Activated CD8-positive, alpha-beta T cell treated with anti-CD3 and anti-CD28 coated beads for 36 hours (primary cell): ENCODE data around the gene PTAR1. TPM values are rescaled to one million over a fixed set of nuclear protein-coding genes. Genes with fewer than 3 reads are reported as not detected.

ENCODE experiments used
- ATAC-seq: fragments of 200-7000 bp; cut with Tn5 transposase; one replicate; pipeline ENCODE4 v1.10.0; 2021; ENCODE audit warnings: mild to moderate bottlenecking, moderate library complexity
- CTCF ChIA-PET: fragments of 350-600 bp; sonication (Branson Sonifier 250); formaldehyde crosslinking; loops from one replicate; lab custom pipeline; 2021; ENCODE audit warnings: antibody characterized with exemption; lab: Charles Lee
- POLR2A ChIA-PET: fragments of 350-600 bp; sonication (Branson Sonifier 250); formaldehyde crosslinking; loops from one replicate; lab custom pipeline; 2021; ENCODE audit warnings: antibody characterized with exemption; lab: Charles Lee
- DNase-seq: peaks from one replicate; pipeline ENCODE4 v3.0.0-alpha.2; 2020
- H3K27ac Mint-ChIP-seq: one replicate; pipeline ENCODE4 v1.8.0; 2021; ENCODE audit warnings: mild to moderate bottlenecking, mixed read lengths
- H3K27me3 Mint-ChIP-seq: one replicate; pipeline ENCODE4 v1.8.0; 2021; ENCODE audit warnings: mixed read lengths
- H3K36me3 Mint-ChIP-seq: one replicate; pipeline ENCODE4 v1.8.0; 2021; ENCODE audit warnings: low read depth, mixed read lengths
- H3K4me1 Mint-ChIP-seq: one replicate; pipeline ENCODE4 v1.8.0; 2021; ENCODE audit warnings: low read depth, mixed read lengths
- H3K4me3 Mint-ChIP-seq: one replicate; pipeline ENCODE4 v1.8.0; 2021; ENCODE audit warnings: mild to moderate bottlenecking, moderate library complexity, mixed read lengths
- H3K9me3 Mint-ChIP-seq: one replicate; pipeline ENCODE4 v1.8.0; 2021; ENCODE audit warnings: mixed read lengths
- intact Hi-C: fragments of 100-400 bp; cut with micrococcal nuclease; formaldehyde crosslinking; loops from one replicate; pipeline ENCODE4 v1.10.0; 2022
- total RNA-seq, 2 experiments: library from RNA; stranded (reverse); gene quantifications; one replicate each; pipeline ENCODE4 v1.2.3, GENCODE V29; 2021
- TF ChIP-seq, protein P1 (sequence below): fragments of 200-600 bp; IDR thresholded peaks from one replicate; pipeline ENCODE4 v1.8.0; 2022; ENCODE audit warnings: antibody characterized with exemption, mild to moderate bottlenecking

The PTAR1 gene
- total RNA-seq, 2 experiments from 2014 or later = 38.2 to 42.7 TPM

DNA sequence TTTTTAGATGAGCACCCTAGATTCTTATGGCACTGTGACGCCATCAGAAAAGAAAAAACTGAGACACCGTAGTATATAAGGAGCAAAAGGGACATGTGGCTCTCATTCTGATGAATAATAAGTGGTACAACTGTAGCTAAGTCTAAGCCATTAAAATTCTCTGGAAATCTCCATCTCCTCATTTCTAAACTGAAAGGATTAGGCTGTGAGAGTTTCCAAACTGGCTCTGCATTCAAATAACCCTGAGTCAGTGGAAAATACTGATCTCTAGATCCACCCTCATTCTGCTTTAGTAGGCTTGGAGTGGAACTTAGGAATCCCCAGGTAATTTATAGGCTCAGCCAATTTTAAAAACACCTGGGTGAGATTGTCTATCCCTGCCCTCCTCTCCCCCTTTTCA, 28.5 kb downstream of the PTAR1 start:
- intact Hi-C loops = no loop called here
- Mint-ChIP-seq H3K27ac (no peak overlapping the region), H3K4me1 (peaks cover 12% of the 10 kb centered on the region), H3K36me3 (peaks cover 51% of the 10 kb centered on the region), H3K27me3 (no peaks in the 10 kb centered on the region), H3K4me3 (no peak overlapping the region), H3K9me3 (no peaks in the 10 kb centered on the region)
- ChIA-PET CTCF (interaction anchor here (0.9 kb wide), 1 partner anchor 188 kb away, joined by 4 read pairs; no protein-coding TSS in a partner anchor), POLR2A (interaction anchor here (0.8 kb wide), 1 partner anchor 14 kb away, joined by 3 read pairs; no protein-coding TSS in a partner anchor)
- no peak for ATAC-seq
- no peak for DNase-seq
- TF ChIP-seq, protein P1, sequence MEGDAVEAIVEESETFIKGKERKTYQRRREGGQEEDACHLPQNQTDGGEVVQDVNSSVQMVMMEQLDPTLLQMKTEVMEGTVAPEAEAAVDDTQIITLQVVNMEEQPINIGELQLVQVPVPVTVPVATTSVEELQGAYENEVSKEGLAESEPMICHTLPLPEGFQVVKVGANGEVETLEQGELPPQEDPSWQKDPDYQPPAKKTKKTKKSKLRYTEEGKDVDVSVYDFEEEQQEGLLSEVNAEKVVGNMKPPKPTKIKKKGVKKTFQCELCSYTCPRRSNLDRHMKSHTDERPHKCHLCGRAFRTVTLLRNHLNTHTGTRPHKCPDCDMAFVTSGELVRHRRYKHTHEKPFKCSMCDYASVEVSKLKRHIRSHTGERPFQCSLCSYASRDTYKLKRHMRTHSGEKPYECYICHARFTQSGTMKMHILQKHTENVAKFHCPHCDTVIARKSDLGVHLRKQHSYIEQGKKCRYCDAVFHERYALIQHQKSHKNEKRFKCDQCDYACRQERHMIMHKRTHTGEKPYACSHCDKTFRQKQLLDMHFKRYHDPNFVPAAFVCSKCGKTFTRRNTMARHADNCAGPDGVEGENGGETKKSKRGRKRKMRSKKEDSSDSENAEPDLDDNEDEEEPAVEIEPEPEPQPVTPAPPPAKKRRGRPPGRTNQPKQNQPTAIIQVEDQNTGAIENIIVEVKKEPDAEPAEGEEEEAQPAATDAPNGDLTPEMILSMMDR = no peak

DNA sequence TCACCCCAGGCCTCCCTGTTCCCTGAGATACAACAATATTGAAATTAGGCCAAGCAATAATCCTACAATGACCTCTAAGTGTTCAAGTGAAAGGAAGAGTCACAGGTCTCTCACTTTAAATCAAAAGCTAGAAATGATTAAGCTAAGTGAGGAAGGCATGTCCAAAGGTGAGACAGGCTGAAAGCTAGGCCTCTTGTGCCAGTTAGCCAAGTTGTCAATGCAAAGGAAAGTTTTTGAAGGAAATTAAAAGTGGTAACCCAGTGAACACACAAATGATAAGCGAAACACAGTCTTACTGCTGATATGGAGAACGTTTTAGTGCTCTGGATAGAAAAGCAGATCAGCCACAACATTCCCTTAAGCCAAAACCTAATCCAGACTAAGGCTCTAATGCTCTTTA, 39.8 kb downstream of the PTAR1 start:
- Mint-ChIP-seq H3K4me3 (no peak overlapping the region), H3K9me3 (no peaks in the 10 kb centered on the region), H3K4me1 (no peaks in the 10 kb centered on the region), H3K36me3 (peaks cover 54% of the 10 kb centered on the region), H3K27me3 (no peaks in the 10 kb centered on the region), H3K27ac (no peak overlapping the region)
- intact Hi-C loops = no loop called here
- ChIA-PET POLR2A (no interaction called here), CTCF (no interaction called here)
- DNase-seq (no peak), ATAC-seq (no peak)
- TF ChIP-seq, protein P1 = no peak

DNA sequence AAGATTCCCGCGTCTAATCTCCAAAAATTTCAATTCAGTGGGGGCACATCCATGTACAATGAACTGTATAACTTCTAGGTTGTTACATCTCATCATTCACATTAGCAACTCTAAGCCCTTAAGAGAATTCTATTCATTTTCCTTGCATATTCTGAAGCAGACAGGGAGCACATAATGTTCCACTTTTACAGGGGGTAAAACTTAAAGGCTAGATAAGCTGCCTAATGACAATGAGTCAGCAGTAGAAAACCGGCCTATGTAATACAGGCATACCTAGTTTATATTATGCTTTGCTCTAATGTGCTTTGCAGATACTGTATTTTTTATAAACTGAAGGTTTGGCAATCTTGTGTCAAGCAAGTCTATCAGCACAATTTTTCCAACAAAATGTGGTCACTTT, 40.4 kb downstream of the PTAR1 start:
- TF ChIP-seq, protein P1 = no peak

DNA sequence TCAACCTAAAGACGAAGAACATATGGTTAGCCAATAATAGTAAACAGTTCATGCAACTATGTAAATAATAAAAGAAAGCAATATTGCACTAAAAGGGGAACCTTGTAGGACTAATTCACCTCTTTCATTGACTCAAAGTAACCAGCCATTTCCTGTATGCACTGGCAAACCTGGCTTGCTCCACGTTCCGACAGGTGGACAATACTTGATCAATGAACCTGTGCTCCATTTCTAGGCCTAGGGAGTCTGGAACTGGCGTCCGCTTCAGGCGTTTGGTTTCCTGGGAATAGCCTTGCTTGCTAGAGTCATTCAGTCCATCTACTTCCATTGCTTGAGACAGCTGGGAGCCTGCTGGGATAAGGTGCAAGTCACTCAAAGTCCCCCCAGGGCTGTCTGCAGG, 41.6 kb downstream of the PTAR1 start:
- Mint-ChIP-seq H3K4me3 (no peak overlapping the region), H3K27me3 (no peaks in the 10 kb centered on the region), H3K36me3 (peaks cover 48% of the 10 kb centered on the region), H3K4me1 (no peaks in the 10 kb centered on the region), H3K9me3 (no peaks in the 10 kb centered on the region), H3K27ac (no peak overlapping the region)
- ChIA-PET POLR2A (no interaction called here), CTCF (no interaction called here)
- no peak for ATAC-seq
- TF ChIP-seq, protein P1 = no peak
- no peak for DNase-seq
- intact Hi-C loops = no loop called here

More for the DNA sequence above, 40.4 kb downstream of the PTAR1 start:
- intact Hi-C loops = no loop called here
- H3K36me3 Mint-ChIP-seq = peaks cover 53% of the 10 kb centered on the region
- H3K4me3 Mint-ChIP-seq = no peak overlapping the region
- CTCF ChIA-PET = no interaction called here
- no peaks in the 10 kb centered on the region for H3K27me3 Mint-ChIP-seq
- ATAC-seq = no peak
- H3K27ac Mint-ChIP-seq = no peak overlapping the region
- no peak for DNase-seq
- no peaks in the 10 kb centered on the region for H3K4me1 Mint-ChIP-seq
- H3K9me3 Mint-ChIP-seq = no peaks in the 10 kb centered on the region
- POLR2A ChIA-PET = no interaction called here

DNA sequence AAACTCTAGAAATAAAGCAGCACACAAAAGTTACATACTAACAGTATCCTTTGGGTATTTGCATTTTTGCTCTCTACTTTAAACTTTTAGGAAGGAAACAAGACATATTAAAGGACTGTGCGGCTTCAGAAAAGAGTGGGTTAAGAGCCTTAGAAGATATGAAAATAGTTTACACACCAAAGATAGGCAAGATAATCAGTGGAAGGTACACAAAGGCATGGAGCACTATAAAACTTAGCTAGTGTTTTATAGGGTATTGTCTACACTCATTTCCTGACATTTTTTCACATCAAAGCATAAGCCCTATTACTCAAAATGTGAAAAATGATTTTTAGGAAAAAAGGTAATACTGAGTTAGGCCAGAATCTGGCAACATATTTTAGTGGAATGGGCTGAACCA, 44.0 kb downstream of the PTAR1 start:
- TF ChIP-seq, protein P1 = no peak
- CTCF ChIA-PET = no interaction called here
- POLR2A ChIA-PET = no interaction called here
- H3K4me3 Mint-ChIP-seq = no peak overlapping the region
- no peak overlapping the region for H3K27ac Mint-ChIP-seq
- no peaks in the 10 kb centered on the region for H3K27me3 Mint-ChIP-seq
- no peaks in the 10 kb centered on the region for H3K4me1 Mint-ChIP-seq
- H3K36me3 Mint-ChIP-seq = peaks cover 40% of the 10 kb centered on the region
- intact Hi-C loops = no loop called here
- DNase-seq (no peak), ATAC-seq (no peak)
- H3K9me3 Mint-ChIP-seq = no peaks in the 10 kb centered on the region
